WTC11 (cell line): ENCODE data around the gene STPG4. TPM values are rescaled to one million over a fixed set of nuclear protein-coding genes. Genes with fewer than 3 reads are reported as not detected.

ENCODE experiments used
- ATAC-seq: fragments of 200-7000 bp; cut with Tn5 transposase; 2 replicates; pipeline ENCODE4 v1.10.0; 2021; ENCODE audit warnings: mild to moderate bottlenecking, moderate library complexity
- CTCF ChIA-PET: fragments of 300-600 bp; sonication (Branson Sonifier 250); formaldehyde crosslinking; loops from one replicate; lab custom pipeline; 2021; ENCODE audit warnings: antibody characterized with exemption; lab: Charles Lee
- POLR2A ChIA-PET: fragments of 350-600 bp; sonication (Branson Sonifier 250); formaldehyde crosslinking; loops from one replicate; lab custom pipeline; 2021; ENCODE audit warnings: antibody characterized with exemption; lab: Charles Lee
- DNase-seq: peaks from one replicate; pipeline ENCODE4 v3.0.0; 2021; ENCODE audit warnings: low spot score
- H3K27ac Mint-ChIP-seq: 2 replicates; pipeline ENCODE4 v1.8.0; 2021; ENCODE audit warnings: mixed read lengths
- H3K27me3 Mint-ChIP-seq: 2 replicates; pipeline ENCODE4 v1.8.0; 2021; ENCODE audit warnings: low read depth, mild to moderate bottlenecking, moderate library complexity, mixed read lengths
- H3K36me3 Mint-ChIP-seq: 2 replicates; pipeline ENCODE4 v1.8.0; 2021; ENCODE audit warnings: mixed read lengths
- H3K4me1 Mint-ChIP-seq: 2 replicates; pipeline ENCODE4 v1.8.0; 2022; ENCODE audit warnings: mixed read lengths
- H3K4me3 Mint-ChIP-seq: 2 replicates; pipeline ENCODE4 v1.8.0; 2021; ENCODE audit warnings: mild to moderate bottlenecking, moderate library complexity, mixed read lengths
- H3K9me3 Mint-ChIP-seq: 2 replicates; pipeline ENCODE4 v1.8.0; 2021; ENCODE audit warnings: mixed read lengths
- ATF1 ChIP-seq: sonication (generic); formaldehyde crosslinking; IDR thresholded peaks from 2 replicates; pipeline ENCODE4 v1.8.1; 2023; ENCODE audit warnings: mild to moderate bottlenecking, moderate library complexity, missing genetic modification reagents
- ATF3 ChIP-seq: sonication (generic); formaldehyde crosslinking; conservative IDR thresholded peaks from 2 replicates; pipeline ENCODE4 v1.8.1; 2022; ENCODE audit warnings: mild to moderate bottlenecking, missing genetic modification reagents
- CBFB ChIP-seq: sonication (generic); formaldehyde crosslinking; IDR thresholded peaks from 2 replicates; pipeline ENCODE4 v1.8.1; 2022; ENCODE audit warnings: mild to moderate bottlenecking, low read depth, missing genetic modification reagents
- E2F5 ChIP-seq: sonication (generic); formaldehyde crosslinking; IDR thresholded peaks from 2 replicates; pipeline ENCODE4 v1.8.1; 2022; ENCODE audit warnings: mild to moderate bottlenecking, moderate library complexity, missing genetic modification reagents
- ELF4 ChIP-seq: sonication (generic); formaldehyde crosslinking; IDR thresholded peaks from 2 replicates; pipeline ENCODE4 v1.8.1; 2022; ENCODE audit warnings: low read depth, mild to moderate bottlenecking, moderate library complexity, missing genetic modification reagents
- FOXK1 ChIP-seq: sonication (generic); formaldehyde crosslinking; IDR thresholded peaks from 2 replicates; pipeline ENCODE4 v1.8.0; 2022; ENCODE audit warnings: mild to moderate bottlenecking, moderate library complexity, missing genetic modification reagents
- FOXP1 ChIP-seq: sonication (generic); formaldehyde crosslinking; IDR thresholded peaks from 2 replicates; pipeline ENCODE4 v1.8.0; 2022; ENCODE audit warnings: missing genetic modification reagents, mild to moderate bottlenecking, moderate library complexity, borderline replicate concordance
- JAZF1 ChIP-seq: fragments of 250-450 bp; sonication (Bioruptor Pico); IDR thresholded peaks from 2 replicates; pipeline ENCODE4 v1.9.0; 2021; ENCODE audit warnings: moderate library complexity, mild to moderate bottlenecking, inconsistent platforms
- JUN ChIP-seq: sonication (generic); formaldehyde crosslinking; IDR thresholded peaks from 2 replicates; pipeline ENCODE4 v1.8.0; 2023; ENCODE audit warnings: mild to moderate bottlenecking, missing genetic modification reagents
- NFE2L1 ChIP-seq: sonication (generic); formaldehyde crosslinking; IDR thresholded peaks from 2 replicates; pipeline ENCODE4 v1.8.1; 2023; ENCODE audit warnings: missing genetic modification reagents
- NR3C1 ChIP-seq: sonication (generic); formaldehyde crosslinking; conservative IDR thresholded peaks from 2 replicates; pipeline ENCODE4 v1.8.1; 2023; ENCODE audit warnings: low read depth, mild to moderate bottlenecking, missing genetic modification reagents
- OVOL2 ChIP-seq: fragments of 250-450 bp; sonication (Bioruptor Pico); IDR thresholded peaks from 2 replicates; pipeline ENCODE4 v1.9.0; 2021; ENCODE audit warnings: mild to moderate bottlenecking, borderline replicate concordance
- TCF7 ChIP-seq: sonication (generic); formaldehyde crosslinking; IDR thresholded peaks from 2 replicates; pipeline ENCODE4 v1.8.0; 2022; ENCODE audit warnings: mild to moderate bottlenecking, low read depth, missing genetic modification reagents, moderate library complexity
- TEAD4 ChIP-seq: sonication (generic); formaldehyde crosslinking; IDR thresholded peaks from 2 replicates; pipeline ENCODE4 v1.8.0; 2022; ENCODE audit warnings: mild to moderate bottlenecking, missing genetic modification reagents
- ZNF512 ChIP-seq: sonication (generic); formaldehyde crosslinking; IDR thresholded peaks from 2 replicates; pipeline ENCODE4 v1.8.1; 2022; ENCODE audit warnings: missing genetic modification reagents, borderline replicate concordance
- total RNA-seq: library from RNA; stranded (reverse); gene quantifications from 3 replicates; pipeline ENCODE4 v1.2.3, GENCODE V29; 2021
- TF ChIP-seq, protein P1 (sequence below): fragments of 250-450 bp; sonication (Bioruptor Pico); IDR thresholded peaks from 2 replicates; pipeline ENCODE4 v2.1.2; 2022; ENCODE audit warnings: mild to moderate bottlenecking, moderate library complexity
- TF ChIP-seq, protein P2 (sequence below): sonication (generic); formaldehyde crosslinking; IDR thresholded peaks from 2 replicates; pipeline ENCODE4 v1.8.1; 2023; ENCODE audit warnings: mild to moderate bottlenecking, missing genetic modification reagents, moderate library complexity
- TF ChIP-seq, protein P3 (sequence below): sonication (generic); formaldehyde crosslinking; IDR thresholded peaks from 2 replicates; pipeline ENCODE4 v1.8.0; 2022; ENCODE audit warnings: mild to moderate bottlenecking, missing genetic modification reagents
- TF ChIP-seq, protein P4 (sequence below): sonication (generic); formaldehyde crosslinking; conservative IDR thresholded peaks from 2 replicates; pipeline ENCODE4 v1.8.1; 2023; ENCODE audit warnings: mild to moderate bottlenecking, low read depth, missing genetic modification reagents, moderate library complexity
- TF ChIP-seq, protein P5 (sequence below): fragments of 250-450 bp; sonication (Bioruptor Pico); IDR thresholded peaks from 2 replicates; pipeline ENCODE4 v1.9.0; 2021; ENCODE audit warnings: mild to moderate bottlenecking
- TF ChIP-seq, protein P6 (sequence below): fragments of 250-450 bp; sonication (Bioruptor Pico); IDR thresholded peaks from 2 replicates; pipeline ENCODE4 v1.9.0; 2021; ENCODE audit warnings: moderate library complexity, mild to moderate bottlenecking, inconsistent platforms, borderline replicate concordance

The STPG4 gene
- total RNA-seq, 1 experiment from 2014 or later = not detected

GRCh38 chr2:47119001-47119400, 36.1 kb downstream of the STPG4 start:
- no peak for ATAC-seq
- CTCF ChIA-PET = interaction anchor here (0.6 to 1.6 kb wide), 2 partner anchors 9 to 99 kb away, joined by 3 to 5 read pairs; no protein-coding TSS in a partner anchor
- no peak overlapping the region for H3K4me3 Mint-ChIP-seq
- H3K4me1 Mint-ChIP-seq = peaks cover 7% of the 10 kb centered on the region
- H3K9me3 Mint-ChIP-seq = peaks cover 3% of the 10 kb centered on the region
- H3K27me3 Mint-ChIP-seq = no peaks in the 10 kb centered on the region
- no peak for DNase-seq
- TF ChIP-seq ELF4 (CRISPR knock-in tag) (no peak), NFE2L1 (no peak), FOXP1 (no peak), NR3C1 (CRISPR knock-in tag) (no peak), CBFB (no peak), JAZF1 (CRISPR knock-in tag) (no peak), TCF7 (no peak), ZNF512 (CRISPR knock-in tag) (no peak), JUN (CRISPR knock-in tag) (no peak)
- TF ChIP-seq, protein P1, sequence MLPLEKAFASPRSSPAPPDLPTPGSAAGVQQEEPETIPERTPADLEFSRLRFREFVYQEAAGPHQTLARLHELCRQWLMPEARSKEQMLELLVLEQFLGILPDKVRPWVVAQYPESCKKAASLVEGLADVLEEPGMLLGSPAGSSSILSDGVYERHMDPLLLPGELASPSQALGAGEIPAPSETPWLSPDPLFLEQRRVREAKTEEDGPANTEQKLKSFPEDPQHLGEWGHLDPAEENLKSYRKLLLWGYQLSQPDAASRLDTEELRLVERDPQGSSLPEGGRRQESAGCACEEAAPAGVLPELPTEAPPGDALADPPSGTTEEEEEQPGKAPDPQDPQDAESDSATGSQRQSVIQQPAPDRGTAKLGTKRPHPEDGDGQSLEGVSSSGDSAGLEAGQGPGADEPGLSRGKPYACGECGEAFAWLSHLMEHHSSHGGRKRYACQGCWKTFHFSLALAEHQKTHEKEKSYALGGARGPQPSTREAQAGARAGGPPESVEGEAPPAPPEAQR (CRISPR knock-in tag) = no peak
- POLR2A ChIA-PET = no interaction called here
- no peak overlapping the region for H3K27ac Mint-ChIP-seq
- H3K36me3 Mint-ChIP-seq = no peaks in the 10 kb centered on the region

DNA sequence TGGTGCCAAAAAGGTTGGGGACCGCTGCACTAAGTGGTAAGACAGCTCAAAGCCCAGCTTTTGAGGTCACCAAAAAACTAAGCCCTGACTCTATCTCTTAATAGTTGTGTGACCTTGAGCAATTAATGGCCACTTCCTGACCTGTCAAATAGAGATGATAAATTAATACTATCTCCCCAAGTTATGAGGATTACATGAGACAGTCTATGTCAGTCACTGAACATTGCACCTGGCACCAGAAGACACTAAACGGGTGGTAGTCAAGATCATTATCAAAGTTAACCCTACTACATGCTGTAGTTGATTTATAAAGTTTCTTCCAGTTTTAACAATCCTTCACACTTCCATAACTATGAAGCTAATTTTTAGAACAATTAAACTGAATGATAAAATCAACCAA, 36.5 kb downstream of the STPG4 start:
- no peak overlapping the region for H3K27ac Mint-ChIP-seq
- POLR2A ChIA-PET = no interaction called here
- peaks cover 7% of the 10 kb centered on the region for H3K4me1 Mint-ChIP-seq
- ATAC-seq (no peak), DNase-seq (no peak)
- H3K9me3 Mint-ChIP-seq = peaks cover 3% of the 10 kb centered on the region
- H3K36me3 Mint-ChIP-seq = no peaks in the 10 kb centered on the region
- H3K27me3 Mint-ChIP-seq = no peaks in the 10 kb centered on the region
- no peak overlapping the region for H3K4me3 Mint-ChIP-seq
- CTCF ChIA-PET = interaction anchor here (0.6 kb wide), 1 partner anchor 99 kb away, joined by 5 read pairs; no protein-coding TSS in a partner anchor
- TF ChIP-seq, protein P2, sequence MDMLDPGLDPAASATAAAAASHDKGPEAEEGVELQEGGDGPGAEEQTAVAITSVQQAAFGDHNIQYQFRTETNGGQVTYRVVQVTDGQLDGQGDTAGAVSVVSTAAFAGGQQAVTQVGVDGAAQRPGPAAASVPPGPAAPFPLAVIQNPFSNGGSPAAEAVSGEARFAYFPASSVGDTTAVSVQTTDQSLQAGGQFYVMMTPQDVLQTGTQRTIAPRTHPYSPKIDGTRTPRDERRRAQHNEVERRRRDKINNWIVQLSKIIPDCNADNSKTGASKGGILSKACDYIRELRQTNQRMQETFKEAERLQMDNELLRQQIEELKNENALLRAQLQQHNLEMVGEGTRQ (CRISPR knock-in tag) = no peak
- TF ChIP-seq OVOL2 (CRISPR knock-in tag) = no peak
- TF ChIP-seq, protein P3, sequence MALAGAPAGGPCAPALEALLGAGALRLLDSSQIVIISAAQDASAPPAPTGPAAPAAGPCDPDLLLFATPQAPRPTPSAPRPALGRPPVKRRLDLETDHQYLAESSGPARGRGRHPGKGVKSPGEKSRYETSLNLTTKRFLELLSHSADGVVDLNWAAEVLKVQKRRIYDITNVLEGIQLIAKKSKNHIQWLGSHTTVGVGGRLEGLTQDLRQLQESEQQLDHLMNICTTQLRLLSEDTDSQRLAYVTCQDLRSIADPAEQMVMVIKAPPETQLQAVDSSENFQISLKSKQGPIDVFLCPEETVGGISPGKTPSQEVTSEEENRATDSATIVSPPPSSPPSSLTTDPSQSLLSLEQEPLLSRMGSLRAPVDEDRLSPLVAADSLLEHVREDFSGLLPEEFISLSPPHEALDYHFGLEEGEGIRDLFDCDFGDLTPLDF (CRISPR knock-in tag) = no peak
- no peak for TF ChIP-seq JUN (CRISPR knock-in tag)
- TF ChIP-seq, protein P4, sequence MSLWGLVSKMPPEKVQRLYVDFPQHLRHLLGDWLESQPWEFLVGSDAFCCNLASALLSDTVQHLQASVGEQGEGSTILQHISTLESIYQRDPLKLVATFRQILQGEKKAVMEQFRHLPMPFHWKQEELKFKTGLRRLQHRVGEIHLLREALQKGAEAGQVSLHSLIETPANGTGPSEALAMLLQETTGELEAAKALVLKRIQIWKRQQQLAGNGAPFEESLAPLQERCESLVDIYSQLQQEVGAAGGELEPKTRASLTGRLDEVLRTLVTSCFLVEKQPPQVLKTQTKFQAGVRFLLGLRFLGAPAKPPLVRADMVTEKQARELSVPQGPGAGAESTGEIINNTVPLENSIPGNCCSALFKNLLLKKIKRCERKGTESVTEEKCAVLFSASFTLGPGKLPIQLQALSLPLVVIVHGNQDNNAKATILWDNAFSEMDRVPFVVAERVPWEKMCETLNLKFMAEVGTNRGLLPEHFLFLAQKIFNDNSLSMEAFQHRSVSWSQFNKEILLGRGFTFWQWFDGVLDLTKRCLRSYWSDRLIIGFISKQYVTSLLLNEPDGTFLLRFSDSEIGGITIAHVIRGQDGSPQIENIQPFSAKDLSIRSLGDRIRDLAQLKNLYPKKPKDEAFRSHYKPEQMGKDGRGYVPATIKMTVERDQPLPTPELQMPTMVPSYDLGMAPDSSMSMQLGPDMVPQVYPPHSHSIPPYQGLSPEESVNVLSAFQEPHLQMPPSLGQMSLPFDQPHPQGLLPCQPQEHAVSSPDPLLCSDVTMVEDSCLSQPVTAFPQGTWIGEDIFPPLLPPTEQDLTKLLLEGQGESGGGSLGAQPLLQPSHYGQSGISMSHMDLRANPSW (CRISPR knock-in tag) = no peak
- TF ChIP-seq, protein P5, sequence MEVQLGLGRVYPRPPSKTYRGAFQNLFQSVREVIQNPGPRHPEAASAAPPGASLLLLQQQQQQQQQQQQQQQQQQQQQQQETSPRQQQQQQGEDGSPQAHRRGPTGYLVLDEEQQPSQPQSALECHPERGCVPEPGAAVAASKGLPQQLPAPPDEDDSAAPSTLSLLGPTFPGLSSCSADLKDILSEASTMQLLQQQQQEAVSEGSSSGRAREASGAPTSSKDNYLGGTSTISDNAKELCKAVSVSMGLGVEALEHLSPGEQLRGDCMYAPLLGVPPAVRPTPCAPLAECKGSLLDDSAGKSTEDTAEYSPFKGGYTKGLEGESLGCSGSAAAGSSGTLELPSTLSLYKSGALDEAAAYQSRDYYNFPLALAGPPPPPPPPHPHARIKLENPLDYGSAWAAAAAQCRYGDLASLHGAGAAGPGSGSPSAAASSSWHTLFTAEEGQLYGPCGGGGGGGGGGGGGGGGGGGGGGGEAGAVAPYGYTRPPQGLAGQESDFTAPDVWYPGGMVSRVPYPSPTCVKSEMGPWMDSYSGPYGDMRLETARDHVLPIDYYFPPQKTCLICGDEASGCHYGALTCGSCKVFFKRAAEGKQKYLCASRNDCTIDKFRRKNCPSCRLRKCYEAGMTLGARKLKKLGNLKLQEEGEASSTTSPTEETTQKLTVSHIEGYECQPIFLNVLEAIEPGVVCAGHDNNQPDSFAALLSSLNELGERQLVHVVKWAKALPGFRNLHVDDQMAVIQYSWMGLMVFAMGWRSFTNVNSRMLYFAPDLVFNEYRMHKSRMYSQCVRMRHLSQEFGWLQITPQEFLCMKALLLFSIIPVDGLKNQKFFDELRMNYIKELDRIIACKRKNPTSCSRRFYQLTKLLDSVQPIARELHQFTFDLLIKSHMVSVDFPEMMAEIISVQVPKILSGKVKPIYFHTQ (CRISPR knock-in tag) = no peak
- TF ChIP-seq E2F5 (CRISPR knock-in tag) = no peak
- TF ChIP-seq ATF1 = no peak
- TF ChIP-seq, protein P6, sequence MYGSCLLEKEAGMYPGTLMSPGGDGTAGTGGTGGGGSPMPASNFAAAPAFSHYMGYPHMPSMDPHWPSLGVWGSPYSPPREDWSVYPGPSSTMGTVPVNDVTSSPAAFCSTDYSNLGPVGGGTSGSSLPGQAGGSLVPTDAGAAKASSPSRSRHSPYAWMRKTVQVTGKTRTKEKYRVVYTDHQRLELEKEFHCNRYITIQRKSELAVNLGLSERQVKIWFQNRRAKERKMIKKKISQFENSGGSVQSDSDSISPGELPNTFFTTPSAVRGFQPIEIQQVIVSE = no peak
- no peak for TF ChIP-seq FOXK1
- TF ChIP-seq ATF3 (CRISPR knock-in tag) = no peak
- no peak for TF ChIP-seq ZNF512 (CRISPR knock-in tag)
- no peak for TF ChIP-seq TEAD4 (CRISPR knock-in tag)
